ENCODE results near the gene LYPD3. TPM values are rescaled to one million over a fixed set of nuclear protein-coding genes. Genes with fewer than 3 reads are reported as not detected.

The LYPD3 gene
- total and polyA plus RNA-seq, 10 of the 15 experiments (the other 5 are each of a cell fraction or from before 2014, with no cell fraction given): 0.03 to 0.28 (median 0.12) TPM; not detected in 6

DNA sequence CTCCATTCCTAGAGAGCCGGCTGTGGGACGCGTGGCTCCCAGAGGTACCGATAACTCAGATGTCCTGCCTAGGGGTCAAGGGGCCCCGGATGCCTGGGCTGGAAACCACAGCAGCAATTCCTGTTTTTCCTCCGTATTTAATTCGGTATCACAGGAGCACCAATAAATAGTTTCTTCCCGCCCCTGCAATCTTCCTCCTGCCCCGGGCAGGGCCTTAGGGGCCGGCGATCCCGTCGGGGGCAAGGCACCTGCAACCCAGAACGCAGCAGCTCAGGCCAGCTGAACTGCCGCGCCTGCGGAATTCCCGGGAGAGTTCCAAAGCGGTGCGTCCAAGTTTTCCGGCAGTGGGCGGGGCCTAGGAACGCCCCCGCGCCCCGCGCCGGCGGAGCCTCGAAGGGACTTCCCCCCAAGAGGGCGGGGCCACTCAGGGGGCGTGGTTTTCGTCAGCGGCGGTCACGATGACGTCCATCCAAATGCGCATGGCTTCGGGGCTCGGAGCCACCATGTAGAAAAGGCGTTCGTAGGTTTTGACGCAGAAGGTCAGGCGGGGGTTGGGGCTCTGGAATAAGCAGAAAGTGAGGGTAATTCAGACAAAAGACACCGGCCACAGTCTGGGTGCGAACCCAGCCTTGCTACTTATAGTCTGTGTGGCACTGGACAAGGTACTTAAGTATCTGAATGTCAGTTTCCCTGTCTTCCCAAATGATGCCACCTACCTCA is 9.7 kb upstream of the LYPD3 start (continued):
- TF ChIP-seq, protein P1, sequence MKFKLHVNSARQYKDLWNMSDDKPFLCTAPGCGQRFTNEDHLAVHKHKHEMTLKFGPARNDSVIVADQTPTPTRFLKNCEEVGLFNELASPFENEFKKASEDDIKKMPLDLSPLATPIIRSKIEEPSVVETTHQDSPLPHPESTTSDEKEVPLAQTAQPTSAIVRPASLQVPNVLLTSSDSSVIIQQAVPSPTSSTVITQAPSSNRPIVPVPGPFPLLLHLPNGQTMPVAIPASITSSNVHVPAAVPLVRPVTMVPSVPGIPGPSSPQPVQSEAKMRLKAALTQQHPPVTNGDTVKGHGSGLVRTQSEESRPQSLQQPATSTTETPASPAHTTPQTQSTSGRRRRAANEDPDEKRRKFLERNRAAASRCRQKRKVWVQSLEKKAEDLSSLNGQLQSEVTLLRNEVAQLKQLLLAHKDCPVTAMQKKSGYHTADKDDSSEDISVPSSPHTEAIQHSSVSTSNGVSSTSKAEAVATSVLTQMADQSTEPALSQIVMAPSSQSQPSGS (IDR thresholded peaks at IDR 0.05; ENCODE audit: low read length): no peak
- TF ChIP-seq, protein P2, sequence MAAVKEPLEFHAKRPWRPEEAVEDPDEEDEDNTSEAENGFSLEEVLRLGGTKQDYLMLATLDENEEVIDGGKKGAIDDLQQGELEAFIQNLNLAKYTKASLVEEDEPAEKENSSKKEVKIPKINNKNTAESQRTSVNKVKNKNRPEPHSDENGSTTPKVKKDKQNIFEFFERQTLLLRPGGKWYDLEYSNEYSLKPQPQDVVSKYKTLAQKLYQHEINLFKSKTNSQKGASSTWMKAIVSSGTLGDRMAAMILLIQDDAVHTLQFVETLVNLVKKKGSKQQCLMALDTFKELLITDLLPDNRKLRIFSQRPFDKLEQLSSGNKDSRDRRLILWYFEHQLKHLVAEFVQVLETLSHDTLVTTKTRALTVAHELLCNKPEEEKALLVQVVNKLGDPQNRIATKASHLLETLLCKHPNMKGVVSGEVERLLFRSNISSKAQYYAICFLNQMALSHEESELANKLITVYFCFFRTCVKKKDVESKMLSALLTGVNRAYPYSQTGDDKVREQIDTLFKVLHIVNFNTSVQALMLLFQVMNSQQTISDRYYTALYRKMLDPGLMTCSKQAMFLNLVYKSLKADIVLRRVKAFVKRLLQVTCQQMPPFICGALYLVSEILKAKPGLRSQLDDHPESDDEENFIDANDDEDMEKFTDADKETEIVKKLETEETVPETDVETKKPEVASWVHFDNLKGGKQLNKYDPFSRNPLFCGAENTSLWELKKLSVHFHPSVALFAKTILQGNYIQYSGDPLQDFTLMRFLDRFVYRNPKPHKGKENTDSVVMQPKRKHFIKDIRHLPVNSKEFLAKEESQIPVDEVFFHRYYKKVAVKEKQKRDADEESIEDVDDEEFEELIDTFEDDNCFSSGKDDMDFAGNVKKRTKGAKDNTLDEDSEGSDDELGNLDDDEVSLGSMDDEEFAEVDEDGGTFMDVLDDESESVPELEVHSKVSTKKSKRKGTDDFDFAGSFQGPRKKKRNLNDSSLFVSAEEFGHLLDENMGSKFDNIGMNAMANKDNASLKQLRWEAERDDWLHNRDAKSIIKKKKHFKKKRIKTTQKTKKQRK (IDR thresholded peaks at IDR 0.05; ENCODE audit: low read depth, low read length): no peak
- TF ChIP-seq, protein P3, sequence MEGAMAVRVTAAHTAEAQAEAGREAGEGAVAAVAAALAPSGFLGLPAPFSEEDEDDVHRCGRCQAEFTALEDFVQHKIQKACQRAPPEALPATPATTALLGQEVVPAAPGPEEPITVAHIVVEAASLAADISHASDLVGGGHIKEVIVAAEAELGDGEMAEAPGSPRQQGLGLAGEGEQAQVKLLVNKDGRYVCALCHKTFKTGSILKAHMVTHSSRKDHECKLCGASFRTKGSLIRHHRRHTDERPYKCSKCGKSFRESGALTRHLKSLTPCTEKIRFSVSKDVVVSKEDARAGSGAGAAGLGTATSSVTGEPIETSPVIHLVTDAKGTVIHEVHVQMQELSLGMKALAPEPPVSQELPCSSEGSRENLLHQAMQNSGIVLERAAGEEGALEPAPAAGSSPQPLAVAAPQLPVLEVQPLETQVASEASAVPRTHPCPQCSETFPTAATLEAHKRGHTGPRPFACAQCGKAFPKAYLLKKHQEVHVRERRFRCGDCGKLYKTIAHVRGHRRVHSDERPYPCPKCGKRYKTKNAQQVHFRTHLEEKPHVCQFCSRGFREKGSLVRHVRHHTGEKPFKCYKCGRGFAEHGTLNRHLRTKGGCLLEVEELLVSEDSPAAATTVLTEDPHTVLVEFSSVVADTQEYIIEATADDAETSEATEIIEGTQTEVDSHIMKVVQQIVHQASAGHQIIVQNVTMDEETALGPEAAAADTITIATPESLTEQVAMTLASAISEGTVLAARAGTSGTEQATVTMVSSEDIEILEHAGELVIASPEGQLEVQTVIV (IDR thresholded peaks at IDR 0.05; ENCODE audit: borderline replicate concordance, partially characterized antibody): no peak
- TF ChIP-seq EP300 (IDR thresholded peaks at IDR 0.05; ENCODE audit: borderline replicate concordance in 1 of 2, control insufficient read depth in 1 of 2, low read depth in 2 of 2, low read length in 2 of 2) (no peak), PAX5 (IDR thresholded peaks at IDR 0.05; ENCODE audit: borderline replicate concordance, low read depth, low read length) (peak; percentile 20; the same call in 1 of the 2 replicates), ZSCAN29 (IDR thresholded peaks at IDR 0.05) (no peak), HDAC6 (IDR thresholded peaks at IDR 0.05; ENCODE audit: unreplicated experiment) (no peak), MYB (IDR thresholded peaks at IDR 0.05; ENCODE audit: borderline replicate concordance, low read depth, low read length) (no peak), POLR2A (IDR thresholded peaks at IDR 0.05; ENCODE audit: low read depth, low read length) (peak; percentile 63), YY1 (IDR thresholded peaks at IDR 0.05; ENCODE audit: low read depth, low read length) (peak; percentile 79), SP1 (IDR thresholded peaks at IDR 0.05; ENCODE audit: low read depth, low read length) (peak; percentile 71)
- TF ChIP-seq, protein P4, sequence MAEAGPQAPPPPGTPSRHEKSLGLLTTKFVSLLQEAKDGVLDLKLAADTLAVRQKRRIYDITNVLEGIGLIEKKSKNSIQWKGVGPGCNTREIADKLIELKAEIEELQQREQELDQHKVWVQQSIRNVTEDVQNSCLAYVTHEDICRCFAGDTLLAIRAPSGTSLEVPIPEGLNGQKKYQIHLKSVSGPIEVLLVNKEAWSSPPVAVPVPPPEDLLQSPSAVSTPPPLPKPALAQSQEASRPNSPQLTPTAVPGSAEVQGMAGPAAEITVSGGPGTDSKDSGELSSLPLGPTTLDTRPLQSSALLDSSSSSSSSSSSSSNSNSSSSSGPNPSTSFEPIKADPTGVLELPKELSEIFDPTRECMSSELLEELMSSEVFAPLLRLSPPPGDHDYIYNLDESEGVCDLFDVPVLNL (IDR thresholded peaks at IDR 0.05; ENCODE audit: low read depth, low read length): no peak
- TF ChIP-seq, protein P5, sequence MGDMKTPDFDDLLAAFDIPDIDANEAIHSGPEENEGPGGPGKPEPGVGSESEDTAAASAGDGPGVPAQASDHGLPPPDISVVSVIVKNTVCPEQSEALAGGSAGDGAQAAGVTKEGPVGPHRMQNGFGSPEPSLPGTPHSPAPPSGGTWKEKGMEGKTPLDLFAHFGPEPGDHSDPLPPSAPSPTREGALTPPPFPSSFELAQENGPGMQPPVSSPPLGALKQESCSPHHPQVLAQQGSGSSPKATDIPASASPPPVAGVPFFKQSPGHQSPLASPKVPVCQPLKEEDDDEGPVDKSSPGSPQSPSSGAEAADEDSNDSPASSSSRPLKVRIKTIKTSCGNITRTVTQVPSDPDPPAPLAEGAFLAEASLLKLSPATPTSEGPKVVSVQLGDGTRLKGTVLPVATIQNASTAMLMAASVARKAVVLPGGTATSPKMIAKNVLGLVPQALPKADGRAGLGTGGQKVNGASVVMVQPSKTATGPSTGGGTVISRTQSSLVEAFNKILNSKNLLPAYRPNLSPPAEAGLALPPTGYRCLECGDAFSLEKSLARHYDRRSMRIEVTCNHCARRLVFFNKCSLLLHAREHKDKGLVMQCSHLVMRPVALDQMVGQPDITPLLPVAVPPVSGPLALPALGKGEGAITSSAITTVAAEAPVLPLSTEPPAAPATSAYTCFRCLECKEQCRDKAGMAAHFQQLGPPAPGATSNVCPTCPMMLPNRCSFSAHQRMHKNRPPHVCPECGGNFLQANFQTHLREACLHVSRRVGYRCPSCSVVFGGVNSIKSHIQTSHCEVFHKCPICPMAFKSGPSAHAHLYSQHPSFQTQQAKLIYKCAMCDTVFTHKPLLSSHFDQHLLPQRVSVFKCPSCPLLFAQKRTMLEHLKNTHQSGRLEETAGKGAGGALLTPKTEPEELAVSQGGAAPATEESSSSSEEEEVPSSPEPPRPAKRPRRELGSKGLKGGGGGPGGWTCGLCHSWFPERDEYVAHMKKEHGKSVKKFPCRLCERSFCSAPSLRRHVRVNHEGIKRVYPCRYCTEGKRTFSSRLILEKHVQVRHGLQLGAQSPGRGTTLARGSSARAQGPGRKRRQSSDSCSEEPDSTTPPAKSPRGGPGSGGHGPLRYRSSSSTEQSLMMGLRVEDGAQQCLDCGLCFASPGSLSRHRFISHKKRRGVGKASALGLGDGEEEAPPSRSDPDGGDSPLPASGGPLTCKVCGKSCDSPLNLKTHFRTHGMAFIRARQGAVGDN (IDR thresholded peaks at IDR 0.05): peak; percentile 65; the same call in 1 of the 2 replicates

Measured in GM12878 (cell line).